Measurements from ENCODE around the gene PPP2R5E.

DNA sequence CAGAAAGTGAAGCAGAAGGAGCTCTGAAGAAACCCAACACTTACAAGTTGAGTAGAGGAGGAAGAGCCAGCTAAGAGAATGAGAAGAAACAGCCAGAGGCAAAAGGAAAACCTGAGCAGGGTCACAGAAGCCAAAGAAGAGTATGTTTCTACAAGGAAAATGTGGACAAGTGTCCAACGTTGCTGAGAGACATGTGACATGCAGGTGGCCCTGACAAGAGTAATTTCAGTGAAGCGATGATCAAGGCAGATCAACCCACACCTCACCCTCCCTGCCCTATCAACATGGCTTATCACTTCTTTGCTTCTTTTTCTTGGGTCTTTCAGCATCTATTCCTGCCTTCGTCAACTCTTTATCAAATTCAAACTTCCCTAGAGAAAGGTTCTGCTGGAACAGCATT lies 68.3 kb downstream of the PPP2R5E start:
- TF ChIP-seq, protein P1, sequence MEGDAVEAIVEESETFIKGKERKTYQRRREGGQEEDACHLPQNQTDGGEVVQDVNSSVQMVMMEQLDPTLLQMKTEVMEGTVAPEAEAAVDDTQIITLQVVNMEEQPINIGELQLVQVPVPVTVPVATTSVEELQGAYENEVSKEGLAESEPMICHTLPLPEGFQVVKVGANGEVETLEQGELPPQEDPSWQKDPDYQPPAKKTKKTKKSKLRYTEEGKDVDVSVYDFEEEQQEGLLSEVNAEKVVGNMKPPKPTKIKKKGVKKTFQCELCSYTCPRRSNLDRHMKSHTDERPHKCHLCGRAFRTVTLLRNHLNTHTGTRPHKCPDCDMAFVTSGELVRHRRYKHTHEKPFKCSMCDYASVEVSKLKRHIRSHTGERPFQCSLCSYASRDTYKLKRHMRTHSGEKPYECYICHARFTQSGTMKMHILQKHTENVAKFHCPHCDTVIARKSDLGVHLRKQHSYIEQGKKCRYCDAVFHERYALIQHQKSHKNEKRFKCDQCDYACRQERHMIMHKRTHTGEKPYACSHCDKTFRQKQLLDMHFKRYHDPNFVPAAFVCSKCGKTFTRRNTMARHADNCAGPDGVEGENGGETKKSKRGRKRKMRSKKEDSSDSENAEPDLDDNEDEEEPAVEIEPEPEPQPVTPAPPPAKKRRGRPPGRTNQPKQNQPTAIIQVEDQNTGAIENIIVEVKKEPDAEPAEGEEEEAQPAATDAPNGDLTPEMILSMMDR (IDR thresholded peaks at IDR 0.05), result no peak
- TF ChIP-seq POLR2AphosphoS5 (IDR thresholded peaks at IDR 0.05), result no peak
- TF ChIP-seq EP300 (IDR thresholded peaks at IDR 0.05), result no peak
- no peak for TF ChIP-seq POLR2A (IDR thresholded peaks at IDR 0.05)
